Kidney epithelial cell (primary cell): ENCODE measurements around the gene RBMS1. TPM values are rescaled to one million over a fixed set of nuclear protein-coding genes. Genes with fewer than 3 reads are reported as not detected.

Source experiments
- DNase-seq: peaks from one replicate; pipeline ENCODE4 v3.0.0-alpha.2; 2010; ENCODE audit warnings: low read depth
- H3K27me3 ChIP-seq: 2 replicates; pipeline ENCODE4 v1.6.0; 2011; ENCODE audit warnings: low read length; ENCODE audit not compliant: control insufficient read depth, insufficient read depth
- H3K36me3 ChIP-seq: 2 replicates; pipeline ENCODE4 v1.5.1; 2011; ENCODE audit warnings: low read length; ENCODE audit not compliant: control insufficient read depth, insufficient read depth
- H3K4me3 ChIP-seq: 2 replicates; pipeline ENCODE4 v1.5.1; 2011; ENCODE audit warnings: low read depth, mild to moderate bottlenecking, control low read depth, low read length
- CTCF ChIP-seq: IDR thresholded peaks from 2 replicates; pipeline ENCODE4 v1.5.1; 2011; ENCODE audit warnings: mild to moderate bottlenecking, moderate library complexity, low read length, control low read depth, inconsistent platforms; ENCODE audit not compliant: insufficient read depth, poor library complexity, severe bottlenecking
- total RNA-seq: library from RNA; depleted of rRNA; stranded (reverse); fragments of >200 nt; gene quantifications from 2 replicates; pipeline ENCODE4 v1.2.3, GENCODE V29; 2015

Gene RBMS1
- total RNA-seq, 1 donor from 2014 or later = 52.5 TPM

DNA sequence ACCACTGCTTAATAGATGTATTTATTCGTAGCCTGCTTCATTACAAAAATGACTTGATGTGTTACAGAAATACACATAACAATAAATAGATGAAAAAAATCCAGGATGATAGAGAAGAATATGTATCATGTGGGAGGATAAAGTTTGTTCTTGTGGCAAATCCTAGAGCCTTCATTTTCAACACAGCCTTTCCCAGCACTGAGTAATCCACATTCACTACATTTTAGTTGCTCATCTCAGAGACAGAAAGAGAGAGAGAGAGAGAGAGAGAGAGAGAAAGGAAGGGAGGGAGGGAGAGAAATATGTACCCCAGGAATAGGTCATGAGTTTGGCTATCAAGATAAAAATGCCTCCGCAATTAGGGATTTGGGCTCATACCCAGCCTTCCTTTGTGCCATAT is 144.3 kb downstream of the RBMS1 start:
- Histone ChIP-seq H3K27me3 (no peaks in the 10 kb centered on the region), H3K36me3 (peaks cover 1% of the 10 kb centered on the region), H3K4me3 (no peak overlapping the region)
- no peak for DNase-seq
- TF ChIP-seq CTCF = no peak

- DNase-seq = no peak
- no peak overlapping the region for H3K4me3 ChIP-seq
- TF ChIP-seq CTCF = no peak
- H3K36me3 ChIP-seq = peaks cover 1% of the 10 kb centered on the region
- no peaks in the 10 kb centered on the region for H3K27me3 ChIP-seq
Measured at GRCh38 chr2:160347269-160347863, 146.2 kb downstream of the RBMS1 start.

GRCh38 chr2:160345071-160345764 is 148.4 kb downstream of the RBMS1 start:
- Histone ChIP-seq H3K36me3 (peaks cover 1% of the 10 kb centered on the region), H3K27me3 (no peaks in the 10 kb centered on the region), H3K4me3 (no peak overlapping the region)
- TF ChIP-seq CTCF = no peak
- no peak for DNase-seq

GRCh38 chr2:160343404-160343803 is 150.2 kb downstream of the RBMS1 start:
- Histone ChIP-seq H3K36me3 (peaks cover 1% of the 10 kb centered on the region), H3K27me3 (no peaks in the 10 kb centered on the region), H3K4me3 (no peak overlapping the region)
- TF ChIP-seq CTCF = no peak
- DNase-seq = no peak

- no peaks in the 10 kb centered on the region for H3K27me3 ChIP-seq
- no peak for TF ChIP-seq CTCF
- no peak overlapping the region for H3K4me3 ChIP-seq
- peaks cover 1% of the 10 kb centered on the region for H3K36me3 ChIP-seq
- DNase-seq = no peak
Measured at GRCh38 chr2:160339726-160340125, 153.9 kb downstream of the RBMS1 start.
